Measurements from ENCODE around the gene ANAPC5. TPM values are rescaled to one million over a fixed set of nuclear protein-coding genes. Genes with fewer than 3 reads are reported as not detected.

The ANAPC5 gene
- total and polyA plus RNA-seq, 2 donors (not counting 1 experiment from before 2014, with no cell fraction given), result 113 to 149 TPM

- no peak for TF ChIP-seq EZH2 (IDR thresholded peaks at IDR 0.05; ENCODE audit: low read length, missing control alignments)
- no peak for TF ChIP-seq CTCF (conservative IDR thresholded peaks at IDR 0.05 in 1 of 2, IDR thresholded peaks at IDR 0.05 in 1 of 2; ENCODE audit: low read depth in 1 of 2, low read length in 2 of 2)
- H3K27ac ChIP-seq (ENCODE audit: insufficient read depth, low read length), result no peak overlapping the region
- no peaks in the 10 kb centered on the region for H3K4me1 ChIP-seq (ENCODE audit: control insufficient read depth, extremely low read depth, insufficient read depth, low read length)
- H3K79me2 ChIP-seq (ENCODE audit: control insufficient read depth, insufficient read depth, low read length), result no peaks in the 10 kb centered on the region
- H3K4me3 ChIP-seq (replicated peaks in 1 of 4; ENCODE audit: control extremely low read depth in 1 of 4, insufficient read depth in 1 of 4, low read depth in 3 of 4, low read length in 4 of 4), result no peak overlapping the region
- H4K20me1 ChIP-seq (ENCODE audit: control insufficient read depth, extremely low read depth, insufficient read depth, low read length), result no peaks in the 10 kb centered on the region
- no peak overlapping the region for H2AFZ ChIP-seq (ENCODE audit: low read length)
- peaks cover 13% of the 10 kb centered on the region for H3K36me3 ChIP-seq (ENCODE audit: control insufficient read depth, insufficient read depth, low read length)
- DNase-seq (ENCODE audit: low read depth in 2 of 2), result no peak
- H3K9ac ChIP-seq (ENCODE audit: insufficient read depth, low read length), result no peak overlapping the region
- H3K27me3 ChIP-seq (ENCODE audit: control insufficient read depth, insufficient read depth, low read length), result no peaks in the 10 kb centered on the region
- H3K4me2 ChIP-seq (ENCODE audit: extremely low read depth, insufficient read depth, low read length), result no peak overlapping the region
- no peaks in the 10 kb centered on the region for H3K9me3 ChIP-seq (ENCODE audit: control insufficient read depth, insufficient read depth, low read depth, low read length)
Observed at GRCh38 chr12:121330692-121331091, 21.5 kb downstream of the ANAPC5 start.

DNA sequence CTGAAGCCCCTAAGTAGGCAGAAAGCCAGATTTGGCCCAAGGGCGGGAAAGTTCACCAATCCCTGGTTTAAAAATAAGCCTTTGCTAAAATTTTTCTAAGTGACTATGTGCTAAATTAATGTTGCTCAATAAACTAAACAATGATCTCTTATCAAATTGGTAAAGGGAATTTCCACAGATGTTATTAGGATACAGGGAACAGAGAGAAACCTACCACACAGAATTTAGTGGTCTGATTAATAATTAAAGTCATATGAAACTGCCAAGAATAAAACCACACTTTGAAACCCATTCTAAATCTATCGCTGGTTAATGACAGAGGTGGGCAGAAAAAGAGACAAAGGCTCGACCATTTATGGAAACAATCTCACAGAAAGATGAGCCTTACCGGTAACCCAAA lies 22.0 kb downstream of the ANAPC5 start:
- H3K36me3 ChIP-seq (ENCODE audit: control insufficient read depth, insufficient read depth, low read length), result peaks cover 9% of the 10 kb centered on the region
- no peaks in the 10 kb centered on the region for H3K79me2 ChIP-seq (ENCODE audit: control insufficient read depth, insufficient read depth, low read length)
- no peaks in the 10 kb centered on the region for H3K4me1 ChIP-seq (ENCODE audit: control insufficient read depth, extremely low read depth, insufficient read depth, low read length)
- H3K9me3 ChIP-seq (ENCODE audit: control insufficient read depth, insufficient read depth, low read depth, low read length), result no peaks in the 10 kb centered on the region
- H2AFZ ChIP-seq (ENCODE audit: low read length), result no peak overlapping the region
- no peak for TF ChIP-seq CTCF (conservative IDR thresholded peaks at IDR 0.05 in 1 of 2, IDR thresholded peaks at IDR 0.05 in 1 of 2; ENCODE audit: low read depth in 1 of 2, low read length in 2 of 2)
- no peak for TF ChIP-seq EZH2 (IDR thresholded peaks at IDR 0.05; ENCODE audit: low read length, missing control alignments)
- H3K27ac ChIP-seq (ENCODE audit: insufficient read depth, low read length), result no peak overlapping the region
- no peak overlapping the region for H3K4me2 ChIP-seq (ENCODE audit: extremely low read depth, insufficient read depth, low read length)
- no peak for DNase-seq (ENCODE audit: low read depth in 2 of 2)
- H3K9ac ChIP-seq (ENCODE audit: insufficient read depth, low read length), result no peak overlapping the region
- no peaks in the 10 kb centered on the region for H4K20me1 ChIP-seq (ENCODE audit: control insufficient read depth, extremely low read depth, insufficient read depth, low read length)
- no peak overlapping the region for H3K4me3 ChIP-seq (replicated peaks in 1 of 4; ENCODE audit: control extremely low read depth in 1 of 4, insufficient read depth in 1 of 4, low read depth in 3 of 4, low read length in 4 of 4)
- no peaks in the 10 kb centered on the region for H3K27me3 ChIP-seq (ENCODE audit: control insufficient read depth, insufficient read depth, low read length)

DNA sequence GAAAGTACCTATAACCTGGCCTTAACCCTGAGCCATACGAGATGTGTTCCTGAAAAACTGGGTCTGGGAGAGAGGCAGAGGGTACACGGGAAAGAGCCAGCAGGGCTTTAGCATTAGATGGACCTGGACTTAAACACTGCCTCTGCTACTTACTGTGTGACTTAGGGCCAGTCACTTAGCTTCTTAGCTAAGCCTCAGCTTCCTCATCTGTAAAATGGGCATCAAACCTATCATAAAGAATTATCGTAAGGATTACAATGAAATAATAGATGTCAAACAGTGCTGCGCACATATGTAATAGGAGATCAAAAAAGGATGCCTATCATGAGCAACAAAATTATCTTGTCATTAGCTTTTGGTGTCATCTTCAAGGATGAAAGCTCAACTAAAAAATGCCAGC lies 23.6 kb downstream of the ANAPC5 start:
- Histone ChIP-seq H4K20me1 (ENCODE audit: control insufficient read depth, extremely low read depth, insufficient read depth, low read length) (no peaks in the 10 kb centered on the region), H2AFZ (ENCODE audit: low read length) (no peak overlapping the region), H3K27me3 (ENCODE audit: control insufficient read depth, insufficient read depth, low read length) (no peaks in the 10 kb centered on the region), H3K9me3 (ENCODE audit: control insufficient read depth, insufficient read depth, low read depth, low read length) (no peaks in the 10 kb centered on the region), H3K27ac (ENCODE audit: insufficient read depth, low read length) (no peak overlapping the region), H3K36me3 (ENCODE audit: control insufficient read depth, insufficient read depth, low read length) (peaks cover 7% of the 10 kb centered on the region), H3K4me1 (ENCODE audit: control insufficient read depth, extremely low read depth, insufficient read depth, low read length) (no peaks in the 10 kb centered on the region), H3K79me2 (ENCODE audit: control insufficient read depth, insufficient read depth, low read length) (no peaks in the 10 kb centered on the region), H3K4me3 (replicated peaks in 1 of 4; ENCODE audit: control extremely low read depth in 1 of 4, insufficient read depth in 1 of 4, low read depth in 3 of 4, low read length in 4 of 4) (no peak overlapping the region), H3K9ac (ENCODE audit: insufficient read depth, low read length) (no peak overlapping the region), H3K4me2 (ENCODE audit: extremely low read depth, insufficient read depth, low read length) (no peak overlapping the region)
- TF ChIP-seq EZH2 (IDR thresholded peaks at IDR 0.05; ENCODE audit: low read length, missing control alignments) (no peak), CTCF (conservative IDR thresholded peaks at IDR 0.05 in 1 of 2, IDR thresholded peaks at IDR 0.05 in 1 of 2; ENCODE audit: low read depth in 1 of 2, low read length in 2 of 2) (no peak)
- no peak for DNase-seq (ENCODE audit: low read depth in 2 of 2)
